NOMO-1 treated with dmso at 0.1 percent for 144 hours (cell line): ENCODE data around the gene PTGES3L.
A peak's percentile ranks its signal among the peaks of the same experiment; 100 is the strongest.
"Not testable (repeated sequence)": the region's sequence is repeated elsewhere in the genome, so short reads cannot be mapped to it uniquely, and the experiment has no call there.

Source experiments
- DNase-seq: peaks from one replicate; lab custom pipeline; 2025; ENCODE audit not compliant: unreplicated experiment; lab: John Stamatoyannopoulos, UW

The PTGES3L gene

DNA sequence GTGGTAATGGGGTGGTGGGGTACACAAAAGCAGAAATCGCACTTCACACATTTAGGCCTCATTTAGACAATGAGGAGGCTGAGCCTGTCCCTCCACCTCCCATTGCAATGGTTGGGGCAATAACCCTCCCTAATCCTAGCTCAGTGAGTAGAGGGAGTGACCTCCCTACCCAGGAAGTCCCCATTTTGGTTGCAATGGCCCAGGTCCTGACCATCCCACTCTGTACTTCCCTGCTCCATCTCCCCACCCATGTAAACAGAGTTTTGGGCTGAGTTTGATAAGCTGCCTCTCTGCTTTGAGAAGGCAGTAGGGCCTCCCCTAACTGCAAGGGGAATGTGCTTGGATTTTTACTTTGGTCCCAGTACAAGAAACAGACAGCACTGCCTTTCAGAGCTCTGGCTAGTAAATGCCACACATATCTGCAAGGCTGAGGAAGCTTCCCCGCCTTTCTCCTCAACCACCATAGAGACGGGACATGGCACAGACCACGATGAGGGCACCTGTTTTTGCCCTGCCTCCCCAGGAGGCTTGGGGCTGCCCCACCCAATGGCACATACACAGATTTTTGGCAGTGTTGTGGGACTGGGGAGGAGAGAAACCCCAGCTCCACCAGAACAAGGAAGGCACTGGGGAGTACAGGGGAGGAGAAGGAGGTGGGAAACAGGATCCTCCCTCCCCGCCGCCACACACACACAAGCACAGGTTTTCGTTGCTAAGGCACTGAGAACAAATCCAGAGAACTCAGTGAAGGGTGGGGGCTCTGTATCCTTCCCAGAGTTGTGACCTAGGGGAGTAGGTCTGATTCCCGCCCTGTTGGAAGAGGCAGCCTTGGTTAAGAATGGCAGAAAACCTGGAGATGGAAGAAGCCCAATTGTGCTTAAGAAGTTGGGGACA lies 35.0 kb upstream of the PTGES3L start:
- DNase-seq, result no peak

GRCh38 chr17:43014020-43014648 lies 34.3 kb upstream of the PTGES3L start:
- DNase-seq, result no peak

GRCh38 chr17:43013296-43013695 lies 33.4 kb upstream of the PTGES3L start:
- no peak for DNase-seq

GRCh38 chr17:43011728-43012472 lies 32.0 kb upstream of the PTGES3L start:
- no peak for DNase-seq

- DNase-seq, result no peak
Observed at GRCh38 chr17:43010667-43011308, 30.9 kb upstream of the PTGES3L start.

- peak; percentile 81 for DNase-seq
Observed at GRCh38 chr17:43006639-43007551, 27.0 kb upstream of the PTGES3L start, which contains the start of gene IFI35. Gene IFI35 (plus strand): TSS chr17:43006784. CDS start chr17:43006948, 164 bp downstream.

- DNase-seq, result no peak
Observed at GRCh38 chr17:43003542-43004172, 23.8 kb upstream of the PTGES3L start.

DNA sequence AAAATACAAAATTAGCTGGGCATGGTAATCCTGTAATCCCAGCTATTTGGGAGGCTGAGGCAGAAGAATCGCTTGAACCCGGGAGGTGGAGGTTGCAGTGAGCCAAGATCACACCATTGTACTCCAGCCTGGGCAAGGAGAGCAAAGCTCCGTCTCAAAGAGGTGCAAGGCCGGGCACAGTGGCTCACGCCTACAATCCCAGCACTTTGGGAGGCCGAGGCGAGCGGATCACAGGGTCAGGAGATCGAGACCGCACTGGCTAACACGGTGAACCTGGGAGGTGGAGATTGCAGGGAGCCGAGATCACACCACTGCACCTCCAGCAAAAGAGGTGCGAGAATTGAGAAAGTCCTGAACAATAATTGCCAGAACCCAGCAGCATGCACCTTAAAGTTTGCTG lies 21.0 kb upstream of the PTGES3L start:
- DNase-seq, result not testable (repeated sequence)

DNA sequence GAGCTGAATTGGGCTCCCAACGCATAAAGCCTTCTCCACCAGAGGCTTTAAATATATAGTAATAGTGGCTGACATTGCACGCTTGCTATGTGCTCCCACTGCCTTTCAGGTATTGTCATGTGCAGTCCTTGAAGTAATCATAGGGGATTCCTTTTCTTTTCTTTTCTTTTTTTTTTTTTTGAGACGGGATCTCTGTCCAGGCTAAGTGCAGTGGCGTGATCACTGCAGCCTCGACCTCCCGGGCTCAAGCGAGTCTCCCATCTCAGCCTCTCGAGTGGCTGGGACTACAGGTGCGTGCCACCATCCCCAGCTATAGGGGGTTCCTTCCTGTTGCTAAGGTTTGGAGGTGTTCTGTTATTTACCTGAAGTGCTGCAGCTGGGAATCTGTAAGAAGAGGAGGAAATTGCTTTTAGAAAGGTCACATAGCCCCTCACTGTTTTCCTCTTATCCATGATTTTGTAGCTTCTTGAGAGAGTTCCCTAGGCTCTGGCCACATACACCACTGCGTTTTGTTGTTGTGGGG lies 19.2 kb upstream of the PTGES3L start:
- DNase-seq, result no peak

DNA sequence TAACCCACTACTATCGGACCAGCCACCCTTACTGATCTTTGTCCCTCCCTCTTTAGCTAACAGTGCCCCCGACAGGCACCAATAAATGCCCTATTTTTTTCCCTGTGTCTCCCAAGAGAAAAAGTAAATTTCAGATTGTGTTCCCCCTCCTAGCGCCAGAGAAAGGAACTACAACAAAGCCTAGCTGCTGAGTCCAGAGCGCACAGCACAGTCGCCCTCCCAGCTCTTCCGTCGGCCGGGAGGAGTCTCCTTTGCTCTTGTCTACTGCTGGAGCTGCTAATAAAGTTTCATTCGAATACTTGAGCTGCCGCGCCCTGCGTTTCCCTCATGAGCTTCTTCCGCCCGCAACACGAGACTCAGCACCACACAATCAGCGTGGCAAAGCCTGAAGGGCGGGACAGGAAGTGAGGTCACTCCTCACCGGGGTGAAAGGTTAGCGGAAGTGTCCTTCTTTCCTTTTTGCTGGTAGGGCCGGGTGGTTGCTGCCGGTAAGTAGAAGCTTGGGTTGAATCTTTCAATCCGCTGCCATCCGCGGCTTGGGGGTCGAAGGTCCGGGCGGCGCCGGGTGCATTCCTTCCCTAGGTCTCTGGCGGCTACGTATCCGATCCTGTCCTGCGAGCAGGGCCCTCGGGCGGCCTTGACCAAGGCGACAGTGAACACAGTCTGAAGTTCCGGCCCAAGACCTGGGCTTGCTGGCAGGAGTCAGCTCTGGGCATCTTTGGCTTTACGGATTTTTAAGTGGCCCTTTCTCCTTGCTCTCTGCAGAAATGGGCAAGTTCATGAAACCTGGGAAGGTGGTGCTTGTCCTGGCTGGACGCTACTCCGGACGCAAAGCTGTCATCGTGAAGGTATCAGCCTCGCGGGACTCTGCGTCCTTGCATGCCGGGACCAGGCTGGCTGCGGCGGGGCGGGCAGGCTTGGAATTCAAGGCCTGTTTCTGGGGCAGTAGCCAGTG lies 18.4 kb upstream of the PTGES3L start, which contains the start of gene RPL27:
Gene RPL27, plus strand, starts transcription at position 436 of the 955 bp plus-strand sequence. Its CDS starts 332 bp downstream, at position 768.
- peak; percentile 99 for DNase-seq

- no peak for DNase-seq
Observed at GRCh38 chr17:42997390-42997983, 17.6 kb upstream of the PTGES3L start.

GRCh38 chr17:42993913-42994312 lies 14.0 kb upstream of the PTGES3L start:
- not testable (repeated sequence) for DNase-seq

GRCh38 chr17:42992872-42993271 lies 13.0 kb upstream of the PTGES3L start:
- no peak for DNase-seq

GRCh38 chr17:42991471-42991870 lies 11.6 kb upstream of the PTGES3L start:
- DNase-seq, result no peak

- no peak for DNase-seq
Observed at GRCh38 chr17:42989726-42990652, 10.1 kb upstream of the PTGES3L start.

DNA sequence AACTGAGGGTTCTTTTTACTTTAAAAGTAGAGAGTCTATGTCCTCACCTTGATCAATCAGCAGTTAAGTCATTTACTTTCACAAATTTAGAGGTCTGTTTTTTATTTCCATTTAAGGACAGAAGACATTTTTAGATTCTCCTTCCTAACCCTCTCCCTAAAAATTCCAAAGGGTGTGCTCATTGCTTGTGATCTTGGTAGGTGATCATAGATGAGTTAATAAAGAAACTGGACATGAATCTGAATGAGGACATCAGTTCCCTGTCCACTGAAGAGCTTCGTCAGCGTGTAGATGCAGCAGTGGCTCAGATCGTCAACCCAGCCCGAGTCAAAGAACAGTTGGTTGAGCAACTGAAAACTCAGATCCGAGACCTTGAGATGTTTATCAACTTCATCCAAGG lies 9.3 kb upstream of the PTGES3L start:
- no peak for DNase-seq

DNA sequence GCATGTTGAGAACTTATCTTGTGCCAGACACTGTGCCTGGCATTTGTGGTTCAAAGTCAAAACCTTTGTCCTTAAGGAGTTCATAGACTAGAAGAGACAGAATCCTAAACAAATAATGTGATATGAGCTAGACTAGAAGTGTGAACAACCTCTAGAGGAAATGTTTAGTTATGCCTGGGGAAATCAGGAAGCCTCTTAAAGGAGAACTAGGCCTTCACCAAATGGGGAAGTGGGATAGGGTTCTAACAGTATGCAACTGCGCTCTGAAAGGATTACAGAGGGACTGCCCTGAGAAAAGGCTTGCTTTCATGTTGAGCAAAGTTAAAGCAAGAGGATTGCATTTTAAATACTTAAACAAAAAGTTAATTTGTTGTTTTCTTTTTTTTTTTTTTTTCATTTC lies 5.3 kb upstream of the PTGES3L start:
- peak; percentile 85 for DNase-seq
